Upper lobe of left lung (tissue), 6 donors: Measurements from ENCODE around the gene PDAP1. TPM values are rescaled to one million over a fixed set of nuclear protein-coding genes. Genes with fewer than 3 reads are reported as not detected.
A peak's percentile ranks its signal among the peaks of the same experiment; 100 is the strongest.
"Not testable (repeated sequence)": the region's sequence is repeated elsewhere in the genome, so short reads cannot be mapped to it uniquely, and the experiment has no call there.

Experiments
- ATAC-seq, 2 donors: fragments of 200-7000 bp; cut with Tn5 transposase; one replicate each; pipeline ENCODE4 v1.9.1; 2022; ENCODE audit warnings: mild to moderate bottlenecking in 2 of 2, moderate library complexity in 2 of 2; ENCODE audit not compliant: low FRiP score in 2 of 2
- DNase-seq, 2 donors: peaks; one replicate each; pipeline ENCODE4 v3.0.0-alpha.2; 2019 to 2020
- H3K27ac ChIP-seq, 4 donors: fragments of 200-600 bp; sonication (generic); one replicate each; pipeline ENCODE4 v1.5.1; 2016 to 2019
- H3K27me3 ChIP-seq, 4 donors: fragments of 200-600 bp; sonication (generic); one replicate each; pipeline ENCODE4 v1.5.1; 2017 to 2019
- H3K36me3 ChIP-seq, 4 donors: fragments of 200-600 bp; sonication (generic); one replicate each; pipeline ENCODE4 v1.5.1; 2016 to 2019
- H3K4me1 ChIP-seq, 4 donors: fragments of 200-600 bp; sonication (generic); one replicate each; pipeline ENCODE4 v1.5.1; 2018 to 2019
- H3K4me3 ChIP-seq, 4 donors: fragments of 200-600 bp; sonication (generic); one replicate each; pipeline ENCODE4 v1.5.1; 2017 to 2019; ENCODE audit warnings: mild to moderate bottlenecking in 2 of 4, moderate library complexity in 1 of 4
- H3K9me3 ChIP-seq, 4 donors: fragments of 200-600 bp; sonication (generic); one replicate each; pipeline ENCODE4 v1.5.1; 2018 to 2019
- CTCF ChIP-seq, 6 experiments: fragments of 450-650 bp in 4 of 6; fragments of 200-600 bp in 2 of 6; sonication (generic) in 2 of 6; IDR thresholded peaks; one replicate each; pipeline ENCODE4 v1.5.1; 2016 to 2019; ENCODE audit warnings: antibody characterized with exemption in 6 of 6
- EP300 ChIP-seq, 4 donors: sonication (generic); formaldehyde crosslinking; IDR thresholded peaks; one replicate each; pipeline ENCODE4 v1.5.1; 2017; ENCODE audit warnings: antibody characterized with exemption in 4 of 4, control low read depth in 2 of 4
- POLR2A ChIP-seq, 4 donors: fragments of 450-650 bp; IDR thresholded peaks; one replicate each; pipeline ENCODE4 v1.5.1; 2016 to 2017; ENCODE audit warnings: antibody characterized with exemption in 4 of 4, mild to moderate bottlenecking in 2 of 4
- POLR2AphosphoS5 ChIP-seq, 2 donors: sonication (generic); formaldehyde crosslinking; IDR thresholded peaks; one replicate each; pipeline ENCODE4 v1.5.1; 2017; ENCODE audit warnings: antibody characterized with exemption in 2 of 2
- WGBS, 2 donors: methylation state at CpG; one replicate each; pipeline ENCODE4 v1.1.5; 2017 to 2018; 5-methylcytosine and 5-hydroxymethylcytosine counted together
- total RNA-seq, 6 donors: library from RNA; depleted of rRNA in 4 of 6; stranded (reverse); fragments of >200 nt in 4 of 6; gene quantifications; one replicate each; pipeline versions ENCODE4 v1.1.0 to v1.2.1, GENCODE V29; 2016 to 2021
- donor health status: DM: no; HTN: no; CAD: no; lungs with moderate emphysema.
- donor health status: DM: no; HTN: yes; CAD: no; lungs with severe emphysema.

Gene PDAP1
- total RNA-seq, 6 donors from 2014 or later: 31.4 to 76.0 (median 67.4) TPM

DNA sequence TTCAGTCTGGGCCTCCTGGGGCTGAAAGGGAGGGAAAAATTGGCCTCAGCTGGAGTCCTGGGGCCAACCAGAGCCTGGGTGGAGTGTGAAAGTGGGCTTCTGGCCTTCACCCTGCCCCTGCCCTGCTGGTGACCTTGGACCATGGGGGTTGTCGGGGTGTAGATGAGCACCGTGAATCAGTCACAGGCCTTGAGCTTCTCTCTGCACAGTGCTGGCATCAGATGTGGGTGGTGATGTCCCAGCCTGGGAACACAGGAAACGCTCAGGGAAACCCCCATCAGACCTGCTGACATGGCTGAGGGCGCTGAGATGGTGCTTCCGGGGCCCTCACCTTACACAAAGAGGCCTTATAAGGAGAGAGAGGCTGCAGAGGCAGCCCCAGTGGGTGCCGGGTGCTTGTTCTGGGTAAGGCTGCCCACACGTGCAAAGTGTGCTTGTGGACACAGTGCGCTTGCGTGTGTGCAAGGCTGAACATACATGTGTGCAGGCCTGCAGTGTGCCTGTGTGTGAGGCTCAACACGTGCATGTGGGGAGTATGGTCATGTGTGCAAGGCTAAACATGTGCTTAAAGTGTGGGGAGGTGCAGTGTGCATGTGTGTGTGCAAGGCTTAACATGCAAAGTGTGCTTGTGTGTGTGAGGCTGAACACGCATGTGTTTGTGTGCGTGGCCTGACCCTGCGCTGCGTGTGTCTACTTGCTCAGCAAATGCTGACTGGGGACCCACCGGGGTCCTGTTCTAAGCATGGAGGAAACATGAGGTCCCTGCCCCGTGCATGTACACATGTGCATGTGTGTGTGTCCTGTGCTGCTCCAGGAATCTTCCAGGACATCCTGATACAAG lies 27.4 kb downstream of the PDAP1 start:
- peaks cover 43 to 65% (median 50%) of the 10 kb centered on the region in 4 donors for H3K4me1 ChIP-seq
- H3K4me3 ChIP-seq: peak overlapping the region in 3 of 4 donors; percentile 2 to 31 (median 12)
- ATAC-seq (peak; percentile 1 to 52), DNase-seq (peak in 1 of 2 donors; percentile 63)
- H3K27me3 ChIP-seq: no peaks in the 10 kb centered on the region
- peak overlapping the region; percentile 83 to 96 (median 93) for H3K27ac ChIP-seq
- H3K9me3 ChIP-seq: no peaks in the 10 kb centered on the region
- WGBS, 2 donors: 55 to 59% methylated on average over 9 to 16 of the region's 16 CpGs
- TF ChIP-seq EP300 (IDR thresholded peaks at IDR 0.05) (no peak), POLR2AphosphoS5 (IDR thresholded peaks at IDR 0.05) (peak in 1 of 2 donors; percentile 2)
- peaks cover 0 to 45% (median 24%) of the 10 kb centered on the region in 4 donors for H3K36me3 ChIP-seq

DNA sequence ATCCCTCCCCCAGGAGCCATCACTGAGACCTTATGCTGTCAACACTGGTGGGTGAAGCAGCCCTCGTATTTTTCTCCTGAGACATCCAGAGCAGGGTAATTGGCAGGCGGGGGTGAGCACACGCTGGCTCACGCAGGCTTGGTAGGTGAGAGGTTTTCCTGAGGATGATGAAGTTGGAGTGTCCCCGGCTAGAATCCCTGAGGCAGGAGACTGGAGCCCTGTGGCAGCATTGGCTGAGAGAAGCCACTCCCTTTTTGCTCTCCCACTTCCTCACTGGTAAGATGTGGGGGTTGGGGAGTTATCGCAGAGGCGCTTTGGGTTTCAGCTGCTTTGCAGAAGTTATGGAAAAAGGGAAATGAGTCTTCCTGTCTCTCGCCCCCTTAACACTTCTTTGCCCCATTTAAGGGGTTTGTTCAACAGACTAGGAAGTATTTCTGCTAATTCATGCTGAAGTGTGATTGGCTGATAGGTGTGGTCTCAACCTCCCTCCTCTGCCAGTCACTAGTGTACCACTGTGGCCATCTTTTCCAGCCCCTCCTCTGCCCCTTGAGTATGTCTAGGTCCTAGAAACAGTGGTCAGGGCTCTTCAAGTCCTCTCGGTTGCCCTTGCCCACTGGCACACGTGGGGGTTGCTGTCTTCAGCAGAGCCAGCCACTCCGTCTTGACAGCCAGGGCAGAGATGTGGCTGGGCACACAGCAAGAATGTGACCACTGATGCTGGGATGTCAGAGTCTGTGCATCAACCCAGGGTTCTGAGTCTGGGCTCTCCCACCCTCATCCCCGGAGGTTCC lies 28.2 kb downstream of the PDAP1 start:
- TF ChIP-seq POLR2A (IDR thresholded peaks at IDR 0.05): peak in 2 of 4 donors; percentile 32 to 44
- TF ChIP-seq POLR2AphosphoS5 (IDR thresholded peaks at IDR 0.05): peak in 1 of 2 donors; percentile 32
- TF ChIP-seq CTCF (IDR thresholded peaks at IDR 0.05): no peak
- no peak for TF ChIP-seq EP300 (IDR thresholded peaks at IDR 0.05)
- WGBS, 2 donors: 37 to 38% methylated on average over 12 of the region's 12 CpGs
- peak overlapping the region; percentile 83 to 96 (median 93) for H3K27ac ChIP-seq
- no peaks in the 10 kb centered on the region for H3K9me3 ChIP-seq
- peaks cover 0 to 36% (median 17%) of the 10 kb centered on the region in 4 donors for H3K36me3 ChIP-seq
- ATAC-seq (peak; percentile 38 to 73), DNase-seq (peak in 1 of 2 donors; percentile 81)
- no peaks in the 10 kb centered on the region for H3K27me3 ChIP-seq
- peaks cover 50 to 72% (median 55%) of the 10 kb centered on the region in 4 donors for H3K4me1 ChIP-seq
- H3K4me3 ChIP-seq: peak overlapping the region in 3 of 4 donors; percentile 11 to 31 (median 12)

GRCh38 chr7:99379693-99380031 lies 28.7 kb downstream of the PDAP1 start:
- Histone ChIP-seq H3K4me1 (peaks cover 50 to 72% (median 55%) of the 10 kb centered on the region in 4 donors), H3K36me3 (peaks cover 0 to 36% (median 16%) of the 10 kb centered on the region in 4 donors), H3K4me3 (peak overlapping the region in 3 of 4 donors; percentile 11 to 31 (median 12)), H3K27ac (peak overlapping the region; percentile 83 to 96 (median 93))
- DNase-seq, H3K27me3 ChIP-seq, ATAC-seq, H3K9me3 ChIP-seq: not testable (repeated sequence)
- WGBS, 2 donors: 45 to 47% methylated on average over 7 of the region's 7 CpGs

DNA sequence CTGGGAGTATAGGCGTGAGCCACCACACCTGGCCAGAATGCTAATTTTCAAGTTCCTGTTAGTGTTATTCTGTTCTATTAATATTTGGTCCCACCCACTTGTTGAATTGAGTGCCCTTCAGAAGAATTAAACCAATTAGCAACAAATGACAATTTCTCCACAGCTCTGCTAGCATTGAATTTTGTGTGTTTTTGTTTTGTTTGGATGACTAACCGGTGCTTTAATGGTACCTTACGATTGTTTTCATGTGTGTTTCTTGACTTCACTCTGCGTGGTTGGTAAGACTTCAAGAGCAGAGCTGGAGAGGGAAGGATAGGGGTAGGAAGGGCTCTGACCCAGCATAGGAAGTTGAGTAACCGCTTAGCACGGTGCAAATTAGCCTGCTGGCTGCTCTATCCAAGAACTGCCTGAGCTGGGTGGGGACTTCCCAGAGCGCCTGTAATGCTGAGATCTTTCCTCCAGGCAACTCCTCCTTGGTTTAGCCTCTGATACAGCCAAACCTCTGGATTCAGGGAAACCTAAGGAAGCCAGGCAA lies 29.3 kb downstream of the PDAP1 start:
- 8 to 10% methylated on average over 7 of the region's 7 CpGs for WGBS, 2 donors
- Histone ChIP-seq H3K4me1 (peaks cover 50 to 71% (median 52%) of the 10 kb centered on the region in 4 donors), H3K9me3 (no peaks in the 10 kb centered on the region), H3K27me3 (no peaks in the 10 kb centered on the region), H3K4me3 (peak overlapping the region in 3 of 4 donors; percentile 11 to 31 (median 12)), H3K36me3 (peaks cover 0 to 36% (median 16%) of the 10 kb centered on the region in 4 donors), H3K27ac (peak overlapping the region; percentile 83 to 96 (median 93))
- peak in 1 of 2 donors; percentile 94 for DNase-seq
- TF ChIP-seq CTCF (IDR thresholded peaks at IDR 0.05): peak in 2 of 6 experiments; percentile 16 to 34
- peak in 1 of 4 donors; percentile 51 for TF ChIP-seq EP300 (IDR thresholded peaks at IDR 0.05)
- TF ChIP-seq POLR2AphosphoS5 (IDR thresholded peaks at IDR 0.05): peak; percentile 74 to 78
- TF ChIP-seq POLR2A (IDR thresholded peaks at IDR 0.05): peak in 1 of 4 donors; percentile 22
- peak; percentile 81 to 87 for ATAC-seq

- ATAC-seq (peak; percentile 83 to 85), DNase-seq (peak; percentile 90 to 96)
- Histone ChIP-seq H3K27ac (peak overlapping the region; percentile 93 to 98 (median 96)), H3K9me3 (no peaks in the 10 kb centered on the region), H3K4me3 (peak overlapping the region; percentile 76 to 99 (median 88)), H3K27me3 (no peaks in the 10 kb centered on the region), H3K36me3 (peaks cover 0 to 22% (median 16%) of the 10 kb centered on the region in 4 donors), H3K4me1 (peaks cover 45 to 71% (median 51%) of the 10 kb centered on the region in 4 donors)
- TF ChIP-seq POLR2AphosphoS5 (IDR thresholded peaks at IDR 0.05) (peak; percentile 78 to 85), POLR2A (IDR thresholded peaks at IDR 0.05) (peak in 2 of 4 donors; percentile 60 to 69), EP300 (IDR thresholded peaks at IDR 0.05) (peak in 1 of 4 donors; percentile 51), CTCF (IDR thresholded peaks at IDR 0.05) (peak in 1 of 6 experiments; percentile 13)
- 8 to 33% methylated on average over 4 to 18 of the region's 58 CpGs for WGBS, 2 donors
These were observed 33.2 kb downstream of the PDAP1 start for GRCh38 chr7:99375070-99375807.
